Right renal cortex interstitium (tissue), 3 donors: ENCODE measurements around the gene ALOX12. TPM values are rescaled to one million over a fixed set of nuclear protein-coding genes. Genes with fewer than 3 reads are reported as not detected.

Experiments used
- DNase-seq, 3 donors: peaks; one replicate each; pipeline ENCODE4 v3.0.0-alpha.2; 2013; ENCODE audit warnings: low read depth in 3 of 3, low spot score in 2 of 3
- polyA plus RNA-seq, 3 donors: library from polyadenylated mRNA; unstranded; fragments of 120-200 nt; gene quantifications; one replicate each; pipeline ENCODE4 v1.2.1, GENCODE V29; 2013; ENCODE audit not compliant: insufficient read length in 3 of 3

Gene ALOX12
- polyA plus RNA-seq, 3 donors, result 1.8 to 2.8 (median 2.1) TPM

DNA sequence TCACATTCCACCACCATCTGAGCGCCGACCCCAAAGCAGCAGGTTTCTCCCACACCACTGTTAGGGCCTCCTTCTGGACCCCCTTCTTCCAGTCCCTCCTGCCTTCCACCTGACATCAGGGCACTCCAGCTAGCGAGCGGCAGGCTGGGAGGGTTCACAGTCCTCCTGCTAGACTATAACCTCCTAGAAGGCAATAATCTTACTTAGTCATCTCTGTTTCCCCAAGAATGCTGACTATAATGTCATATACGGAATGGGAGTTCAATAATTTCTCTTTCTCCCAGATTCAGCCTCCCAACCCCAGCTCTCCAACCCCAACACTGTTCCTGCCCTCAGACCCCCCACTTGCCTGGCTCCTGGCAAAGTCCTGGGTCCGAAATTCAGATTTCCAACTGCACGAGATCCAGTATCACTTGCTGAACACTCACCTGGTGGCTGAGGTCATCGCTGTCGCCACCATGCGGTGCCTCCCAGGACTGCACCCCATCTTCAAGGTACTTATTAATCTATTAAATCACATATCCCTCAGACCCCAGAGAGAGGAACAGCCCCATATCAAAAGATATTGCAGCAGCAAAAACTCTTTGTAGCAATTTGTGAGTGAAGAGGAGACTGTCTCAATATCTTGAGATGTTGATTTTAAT lies 5.6 kb downstream of the ALOX12 start:
- DNase-seq, result no peak

DNA sequence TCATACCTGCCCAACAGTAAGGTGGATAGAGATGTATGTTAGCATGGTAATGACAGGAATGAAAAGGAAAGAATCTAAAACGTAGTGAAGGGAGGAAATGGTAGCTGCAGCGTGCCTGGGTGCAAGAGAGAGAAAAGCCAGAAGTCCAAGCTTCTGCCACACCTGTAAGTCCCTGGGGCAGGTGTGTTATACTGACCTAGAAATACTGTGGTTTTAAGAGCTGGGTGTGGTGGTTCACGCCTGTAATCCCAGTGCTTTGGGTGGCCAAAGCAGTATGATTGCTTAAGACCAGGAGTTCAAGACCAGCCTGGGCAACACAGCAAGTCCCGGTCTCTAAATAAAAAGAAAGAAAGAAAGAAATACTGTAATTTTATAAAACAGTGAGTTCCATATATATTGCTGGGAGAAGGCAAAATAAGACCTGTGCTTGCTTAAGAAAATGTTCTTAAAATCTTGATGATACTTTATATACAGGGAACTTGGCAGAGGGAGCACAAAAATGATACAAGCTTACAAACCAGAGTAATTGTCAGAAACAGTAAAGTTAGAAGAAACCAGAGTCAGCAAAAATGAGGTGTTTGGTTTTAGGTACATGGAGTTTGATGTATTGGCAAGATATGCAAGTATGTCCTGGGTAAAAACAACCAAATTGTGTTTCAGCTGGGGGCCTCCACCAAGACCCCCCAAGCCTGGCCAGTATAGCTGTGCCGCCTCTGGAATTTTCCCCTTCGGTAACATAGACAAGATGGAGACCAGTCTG lies 6.6 kb downstream of the ALOX12 start:
- no peak for DNase-seq

DNA sequence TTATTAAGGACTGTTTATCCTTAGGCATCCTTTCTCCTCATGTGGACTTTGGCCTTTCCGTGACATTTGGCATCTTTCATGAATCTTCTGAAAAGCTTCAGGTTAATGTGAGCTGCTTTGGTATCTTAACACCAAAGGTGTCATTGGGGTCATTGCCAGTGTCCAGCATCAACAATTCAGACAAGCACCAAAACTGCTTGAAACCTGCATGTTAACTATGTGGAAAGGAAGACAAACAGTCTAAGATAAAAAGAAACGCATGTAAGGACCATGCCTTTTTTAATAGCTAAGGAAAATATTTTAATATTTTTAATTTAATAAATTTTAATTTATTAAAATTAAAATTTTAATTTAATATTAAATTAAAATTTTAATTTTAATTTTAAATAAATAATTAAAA lies 7.9 kb downstream of the ALOX12 start:
- no peak for DNase-seq

DNA sequence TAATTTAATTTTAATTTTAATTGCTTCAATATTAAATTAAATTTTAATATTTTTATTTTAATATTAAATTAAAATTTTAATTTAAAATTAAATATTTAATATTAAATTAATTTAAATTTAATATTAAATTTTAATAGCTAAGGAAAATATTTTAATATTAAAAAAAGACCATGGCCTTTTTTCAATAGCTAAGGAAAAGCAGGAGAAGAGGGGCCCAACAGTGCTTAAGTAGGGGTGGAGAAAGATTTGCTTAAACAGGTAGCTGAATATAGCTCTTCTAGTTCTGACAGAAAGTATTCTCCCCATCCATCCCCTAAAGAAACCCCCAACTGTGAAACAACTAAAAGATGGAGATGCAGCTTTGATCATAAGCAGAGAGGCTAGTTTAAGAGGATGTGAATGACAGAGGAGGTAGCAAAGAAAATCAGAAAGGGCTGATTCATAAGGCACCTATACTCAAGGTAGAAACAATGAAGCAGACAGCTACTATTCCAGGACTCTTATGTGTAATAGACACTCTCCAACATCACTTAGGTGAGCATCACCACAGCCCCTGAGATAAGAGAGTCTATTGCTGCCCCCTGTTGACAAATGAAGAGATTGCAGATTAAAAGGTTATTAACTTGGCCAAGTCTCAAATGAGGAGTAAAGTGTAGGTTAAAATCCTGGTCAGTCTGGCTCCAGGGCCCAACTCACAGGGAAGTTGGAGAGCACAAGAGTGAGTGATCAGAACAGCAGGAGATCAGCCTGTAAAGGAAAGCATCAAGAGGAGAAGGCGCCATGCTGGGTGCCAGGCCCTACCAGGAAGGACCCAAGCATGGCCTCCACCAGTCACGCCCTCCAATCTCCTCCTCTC lies 8.8 kb downstream of the ALOX12 start:
- DNase-seq, result peak in 1 of 3 donors; percentile 52

DNA sequence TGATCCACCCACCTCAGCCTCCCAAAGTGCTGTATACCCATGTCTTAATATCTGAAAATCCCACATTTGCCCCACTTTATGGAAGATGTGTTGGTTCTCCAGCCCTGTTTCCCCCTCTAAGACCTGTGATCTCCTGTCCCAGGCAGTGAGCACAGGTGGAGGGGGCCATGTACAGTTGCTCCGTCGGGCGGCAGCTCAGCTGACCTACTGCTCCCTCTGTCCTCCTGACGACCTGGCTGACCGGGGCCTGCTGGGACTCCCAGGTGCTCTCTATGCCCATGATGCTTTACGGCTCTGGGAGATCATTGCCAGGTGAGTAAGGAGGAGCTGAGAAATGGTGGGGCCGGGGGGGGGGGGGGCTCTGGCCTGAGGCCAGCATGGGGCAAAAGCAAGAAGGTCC lies 9.9 kb downstream of the ALOX12 start:
- DNase-seq, result no peak

DNA sequence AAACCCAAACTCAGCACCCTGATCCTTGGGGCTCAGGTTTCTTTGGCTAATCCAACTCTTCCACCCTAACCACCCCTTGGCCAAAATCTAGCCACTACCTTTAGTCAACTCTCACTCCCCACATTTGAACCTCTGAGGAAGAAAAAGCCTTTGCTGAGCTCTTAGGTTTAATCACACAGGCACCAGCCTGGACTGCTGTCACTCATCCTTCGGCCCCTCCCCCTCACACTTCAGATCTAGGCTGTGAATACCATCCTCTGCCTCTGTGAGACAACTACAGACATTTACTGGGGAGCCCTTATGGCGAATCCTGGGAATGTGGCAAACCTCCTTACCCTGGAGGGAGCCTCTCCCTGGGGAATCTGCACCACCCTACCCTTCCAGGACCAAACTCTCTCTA lies 11.3 kb downstream of the ALOX12 start:
- no peak for DNase-seq

DNA sequence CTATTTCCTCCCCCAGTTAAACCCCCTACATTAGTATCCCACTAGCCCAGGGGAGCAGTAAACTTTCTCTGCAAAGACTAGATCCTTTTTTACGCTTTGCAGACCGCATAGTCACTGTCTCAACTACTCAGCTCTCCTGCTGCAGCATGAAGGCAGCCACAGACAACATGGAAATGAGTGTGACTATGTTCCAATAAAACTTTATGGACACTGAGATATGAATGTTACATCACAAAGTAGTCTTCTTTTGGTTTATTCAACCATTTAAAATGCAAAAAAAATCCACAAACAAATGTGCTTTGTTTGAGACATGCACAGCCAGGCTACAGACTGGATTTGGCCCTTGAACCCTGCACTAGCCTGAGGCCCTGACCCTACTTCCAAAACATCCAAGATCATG lies 14.7 kb downstream of the ALOX12 start:
- DNase-seq, result no peak

DNA sequence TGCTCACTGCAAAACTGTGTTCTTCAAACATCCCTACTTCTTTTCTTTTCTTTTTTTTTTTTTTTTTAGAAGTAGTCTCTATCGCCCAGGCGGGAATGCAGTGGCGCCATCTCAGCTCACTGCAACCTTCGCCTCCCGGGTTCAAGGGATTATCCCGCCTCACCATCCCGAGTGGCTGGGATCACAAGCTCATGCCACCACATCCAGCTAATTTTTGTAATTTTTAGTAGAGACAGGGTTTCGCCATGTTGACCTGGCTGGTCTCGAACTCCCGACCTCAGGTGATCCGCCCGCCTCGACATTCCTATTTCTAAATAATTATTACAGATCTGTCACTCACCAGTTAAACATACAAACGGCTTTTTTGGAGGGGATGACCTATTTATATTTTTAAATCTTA lies 15.6 kb downstream of the ALOX12 start:
- no peak for DNase-seq

DNA sequence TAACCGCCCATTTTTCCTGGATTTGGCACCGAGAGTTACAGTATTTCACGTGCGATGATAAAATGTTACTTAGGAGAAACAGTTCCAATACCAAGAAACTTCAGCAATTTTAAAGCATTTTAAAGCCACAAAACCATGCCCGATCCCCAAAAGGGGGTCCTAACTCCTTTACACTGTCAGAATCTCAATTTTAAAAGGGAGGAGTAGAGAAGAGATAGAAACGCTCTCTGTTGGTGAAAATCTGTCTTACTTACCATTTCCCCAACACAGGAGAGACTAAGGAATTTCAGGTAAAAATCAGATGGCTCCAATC lies 16.0 kb downstream of the ALOX12 start:
- no peak for DNase-seq

DNA sequence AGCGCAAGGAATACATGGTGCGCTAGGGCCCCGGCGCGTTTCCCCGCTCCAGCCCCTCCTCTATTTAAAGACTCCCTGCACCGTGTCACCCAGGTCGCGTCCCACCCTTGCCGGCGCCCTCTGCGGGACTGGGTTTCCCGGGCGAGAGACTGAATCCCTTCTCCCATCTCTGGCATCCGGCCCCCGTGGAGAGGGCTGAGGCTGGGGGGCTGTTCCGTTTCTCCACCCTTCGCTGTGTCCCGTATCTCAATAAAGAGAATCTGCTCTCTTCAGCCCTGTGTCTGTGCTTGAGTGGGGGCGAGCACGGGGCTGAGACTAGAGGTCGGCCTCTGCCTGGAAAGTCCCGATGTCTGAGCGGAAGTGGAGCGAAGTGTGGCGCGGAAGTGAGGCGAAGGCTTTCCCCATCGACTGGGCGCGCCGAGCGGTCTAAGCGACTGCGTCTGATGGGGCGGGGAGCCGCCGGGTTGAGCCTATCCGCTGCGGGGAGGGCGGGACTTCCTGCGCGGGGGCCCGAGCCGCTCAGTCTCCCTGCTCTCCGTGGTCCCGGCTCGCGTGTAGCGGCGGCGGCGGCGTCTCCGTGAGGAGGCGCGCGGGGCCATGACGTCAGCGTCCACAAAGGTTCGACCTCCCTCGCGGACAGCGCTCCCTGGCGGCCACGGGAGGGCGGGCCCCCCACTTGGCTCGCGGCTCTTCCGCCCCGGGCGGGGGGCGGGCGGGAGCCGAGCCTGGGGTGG lies 18.6 kb downstream of the ALOX12 start:
- DNase-seq, result peak in 2 of 3 donors; percentile 85 to 87

DNA sequence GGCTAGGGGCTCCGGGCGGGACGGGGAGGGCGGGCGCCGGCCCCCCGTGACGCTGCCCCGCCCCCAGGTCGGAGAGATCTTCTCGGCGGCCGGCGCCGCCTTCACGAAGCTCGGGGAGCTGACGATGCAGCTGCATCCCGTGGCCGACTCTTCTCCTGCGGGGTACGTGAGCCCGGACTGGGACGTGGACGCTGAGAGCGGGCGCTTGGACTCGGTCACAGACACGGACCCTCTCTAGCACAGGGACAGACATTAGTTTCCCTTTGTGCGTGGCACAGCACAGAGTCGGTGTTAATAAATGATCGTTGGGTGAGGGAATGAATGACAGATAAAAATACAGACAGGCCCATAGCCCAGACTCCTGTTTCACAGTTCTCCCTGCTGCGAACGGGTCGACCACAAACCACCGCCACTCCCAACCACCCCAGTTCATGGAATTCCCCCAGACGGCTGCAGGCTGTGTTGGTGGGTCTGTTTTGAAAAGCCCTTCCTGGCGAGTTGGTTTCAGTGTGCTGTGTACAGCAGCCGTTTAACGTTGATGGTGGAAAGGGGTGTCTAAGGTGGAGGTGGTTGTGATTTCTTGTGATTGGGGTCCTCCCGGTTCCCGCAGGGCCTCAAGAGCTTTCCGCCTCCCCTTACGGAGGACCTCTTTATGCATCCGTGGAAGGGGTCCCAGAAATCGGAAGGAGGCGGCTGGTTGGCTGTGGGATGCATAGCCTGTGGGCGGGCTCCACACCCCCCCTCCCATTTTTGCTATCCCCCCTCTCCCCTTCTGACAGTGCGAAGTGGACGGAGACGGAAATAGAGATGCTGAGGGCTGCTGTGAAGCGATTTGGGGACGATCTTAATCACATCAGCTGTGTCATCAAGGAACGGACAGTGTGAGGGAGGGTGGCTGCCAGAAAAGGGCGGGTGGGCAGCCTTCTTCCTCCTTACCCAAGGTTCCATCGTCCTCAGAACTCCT lies 19.4 kb downstream of the ALOX12 start:
- no peak for DNase-seq

DNA sequence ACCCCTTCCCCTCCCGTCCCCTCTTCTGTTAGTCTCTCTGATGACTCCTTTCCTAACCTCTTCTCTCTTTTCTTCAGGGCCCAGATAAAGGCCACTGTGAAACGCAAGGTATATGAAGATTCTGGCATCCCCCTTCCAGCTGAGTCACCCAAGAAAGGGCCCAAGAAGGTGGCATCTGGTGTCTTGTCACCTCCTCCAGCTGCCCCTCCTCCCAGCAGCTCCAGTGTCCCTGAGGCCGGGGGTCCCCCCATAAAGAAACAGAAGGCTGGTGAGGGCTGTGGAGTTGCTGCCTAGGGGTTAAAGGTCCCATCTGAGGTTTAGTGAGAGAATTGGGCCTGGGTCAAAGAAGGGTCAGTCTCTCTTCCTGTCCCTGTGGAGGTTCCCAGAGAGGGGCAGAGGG lies 20.6 kb downstream of the ALOX12 start:
- DNase-seq, result no peak

DNA sequence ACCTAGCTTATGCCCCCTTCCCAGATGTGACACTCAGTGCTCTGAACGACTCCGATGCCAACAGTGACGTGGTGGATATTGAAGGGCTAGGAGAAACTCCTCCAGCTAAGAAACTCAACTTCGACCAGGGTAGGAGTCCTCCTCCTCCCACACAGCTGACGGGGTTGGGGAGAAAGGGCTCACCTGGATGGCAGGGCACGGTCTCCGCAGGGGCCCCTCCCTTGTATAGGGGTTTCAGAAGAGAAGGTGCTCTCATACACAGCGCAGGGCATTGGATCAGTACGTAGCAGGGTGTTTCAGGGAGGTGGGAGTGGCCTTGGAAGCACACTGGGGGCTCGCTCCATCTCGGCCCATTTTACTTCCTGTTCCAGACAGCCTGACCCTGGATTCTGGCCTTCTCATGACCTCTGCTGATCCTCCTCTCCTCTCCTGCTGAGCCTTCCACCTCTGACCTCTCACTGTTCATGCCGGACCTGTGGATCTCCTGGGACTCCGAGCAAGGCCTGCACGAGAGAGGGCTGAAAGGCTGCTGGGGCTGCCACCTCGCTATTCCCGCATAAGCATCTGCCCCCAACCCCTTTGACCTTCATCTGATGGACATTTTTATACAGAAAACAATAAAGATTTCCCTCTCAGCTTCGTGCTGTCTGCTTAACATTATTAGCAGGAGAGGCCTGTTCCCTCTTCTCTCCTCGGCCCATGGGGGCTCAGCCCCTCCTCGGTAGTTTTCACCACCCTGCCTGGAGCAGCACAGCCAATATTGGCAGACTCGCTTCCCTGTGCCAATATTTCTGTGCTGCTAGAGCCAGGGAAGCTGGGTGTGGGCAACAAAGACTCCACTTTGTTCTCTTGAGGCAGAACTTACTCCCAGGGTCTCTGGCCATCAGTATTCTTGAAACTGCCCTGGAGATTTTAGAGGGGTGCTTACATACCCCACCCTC lies 21.3 kb downstream of the ALOX12 start:
- DNase-seq, result no peak

DNA sequence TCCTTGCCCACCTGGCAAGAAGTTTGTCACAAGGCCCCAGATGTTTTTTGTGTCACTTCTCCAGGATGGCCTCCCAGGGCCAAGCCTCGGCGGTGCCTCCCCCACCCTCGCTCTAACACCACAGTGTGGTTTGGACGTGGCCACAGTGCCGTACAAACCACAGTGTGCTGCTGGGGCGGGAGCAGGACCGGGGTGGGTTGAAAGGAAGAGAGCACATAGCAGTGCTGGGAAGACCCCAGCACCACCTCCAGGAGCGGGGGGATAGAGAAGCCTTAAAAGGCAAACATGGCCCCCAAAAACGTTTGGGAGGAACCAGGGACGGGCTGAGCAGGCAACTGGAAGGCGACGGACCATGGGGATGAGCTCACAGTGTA lies 22.0 kb downstream of the ALOX12 start:
- no peak for DNase-seq

DNA sequence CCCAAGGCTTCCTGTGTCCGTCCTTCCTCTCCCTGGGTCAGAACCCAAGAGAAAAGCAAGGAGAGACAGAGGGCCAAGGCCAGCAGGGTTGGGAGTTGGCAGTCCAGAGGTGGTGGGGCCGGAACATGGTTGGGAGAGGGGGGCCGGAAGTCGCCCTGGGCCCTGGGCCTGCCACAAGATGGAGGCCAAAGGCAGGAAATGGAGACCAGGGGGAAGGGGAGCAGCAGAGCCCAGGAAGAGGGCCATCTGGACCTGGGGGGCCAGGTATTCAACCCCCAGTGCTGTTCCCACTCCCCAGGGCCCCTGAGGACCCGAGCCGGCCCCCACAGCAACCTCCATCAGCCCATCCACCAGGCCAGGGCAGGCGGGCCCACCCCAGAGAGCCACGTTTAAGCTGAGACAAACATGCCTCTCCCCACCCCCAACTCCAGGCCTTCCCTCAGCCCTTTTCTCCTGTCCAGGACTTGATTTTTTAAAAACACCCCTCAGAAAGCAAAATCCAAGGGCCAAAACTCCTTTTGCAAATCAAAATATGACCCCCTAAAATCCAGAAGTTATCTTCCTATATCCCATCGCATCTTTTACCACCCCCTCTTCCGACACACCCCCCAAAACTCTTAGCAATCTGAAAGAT lies 22.6 kb downstream of the ALOX12 start:
- DNase-seq, result no peak

DNA sequence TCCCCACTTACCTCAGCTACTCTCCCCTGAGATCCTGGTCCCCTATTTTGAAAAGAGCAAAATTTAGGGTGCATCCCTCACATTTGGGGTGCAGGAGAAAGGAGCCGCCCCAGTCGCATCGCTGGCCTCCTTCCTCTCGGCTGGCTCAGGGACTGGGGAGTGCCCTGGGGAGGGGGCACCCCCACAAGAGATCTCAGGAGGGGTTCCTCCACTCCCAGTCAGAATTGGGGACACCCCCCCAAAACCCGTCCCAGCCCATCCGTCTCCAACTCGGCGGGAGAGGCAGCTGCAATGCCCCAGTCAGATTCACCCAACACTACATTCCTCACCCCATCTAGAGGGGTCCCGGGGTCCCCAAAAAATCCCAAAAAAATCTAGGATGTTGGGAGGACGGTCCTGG lies 23.5 kb downstream of the ALOX12 start:
- no peak for DNase-seq

DNA sequence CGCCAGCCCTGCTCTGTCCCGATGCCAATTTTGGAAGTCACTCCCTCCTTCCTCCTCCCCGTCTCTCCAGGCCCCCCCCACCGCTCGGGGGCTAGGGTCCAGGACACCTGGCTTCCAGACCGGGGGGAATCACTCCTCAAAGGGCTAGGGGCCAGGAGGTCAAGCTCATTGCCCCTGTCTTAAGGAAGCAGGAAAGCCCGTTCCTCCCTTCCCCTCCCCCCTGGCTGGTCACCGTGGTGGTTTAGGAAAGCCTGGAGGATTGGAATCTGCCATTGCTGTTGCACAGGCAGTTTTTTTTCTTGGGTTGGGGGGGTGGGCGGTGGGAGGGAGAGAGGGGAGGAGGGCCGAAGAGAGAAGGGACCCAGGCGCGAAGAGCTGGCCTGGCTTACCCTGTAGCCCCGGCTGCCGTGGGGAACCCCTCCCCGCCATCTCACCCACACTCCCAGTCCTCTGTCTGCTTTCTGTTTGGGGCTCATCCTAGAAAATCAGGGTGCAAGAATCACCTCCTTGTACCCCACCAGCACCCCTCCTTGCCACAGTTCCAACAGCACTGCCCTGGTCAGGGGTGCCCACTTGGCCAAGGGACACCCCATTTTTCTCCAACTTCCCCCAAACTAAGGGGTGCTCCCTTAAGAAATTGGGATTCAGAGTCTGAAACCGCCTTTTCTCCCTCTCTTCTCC lies 24.1 kb downstream of the ALOX12 start:
- no peak for DNase-seq
